Activated CD4-positive, alpha-beta T cell treated with anti-CD3 and anti-CD28 coated beads, Interleukin-10, Interleukin-2, amounts not matched to agents 100 ng/mL and 50 ng/mL, durations not matched to agents 16 hours and 8 hours (primary cell): ENCODE data around the gene RNASE13.

Experiments used
- DNase-seq: peaks from one replicate; pipeline ENCODE4 v3.0.0-alpha.2; 2020

RNASE13 gene, protein sequence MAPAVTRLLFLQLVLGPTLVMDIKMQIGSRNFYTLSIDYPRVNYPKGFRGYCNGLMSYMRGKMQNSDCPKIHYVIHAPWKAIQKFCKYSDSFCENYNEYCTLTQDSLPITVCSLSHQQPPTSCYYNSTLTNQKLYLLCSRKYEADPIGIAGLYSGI

DNA sequence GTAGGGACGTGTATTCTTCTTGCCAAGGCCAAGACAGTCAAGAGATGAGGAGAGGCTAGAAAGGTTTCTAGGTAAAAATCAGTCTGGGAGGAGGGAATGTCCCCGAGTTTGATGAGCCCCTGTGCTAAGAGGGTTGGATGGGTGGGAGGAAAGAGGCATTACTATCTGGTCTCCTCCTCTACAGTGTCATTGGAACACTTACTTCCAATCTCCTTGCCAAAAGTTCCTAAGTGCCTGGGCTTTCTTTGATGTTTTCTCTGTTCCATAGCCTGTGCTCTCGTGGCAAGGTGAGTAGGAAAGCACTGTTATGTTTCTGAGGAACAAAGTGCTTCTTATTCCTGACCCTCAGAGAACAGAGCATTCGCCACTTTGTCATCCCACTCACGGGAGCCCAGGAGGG, at the start of gene RNASE13:
RNASE13 (minus strand) TSS at position 101 of the 400 bp plus-strand sequence. CDS start 519 bp downstream, outside the sequence.
- DNase-seq, result no peak

DNA sequence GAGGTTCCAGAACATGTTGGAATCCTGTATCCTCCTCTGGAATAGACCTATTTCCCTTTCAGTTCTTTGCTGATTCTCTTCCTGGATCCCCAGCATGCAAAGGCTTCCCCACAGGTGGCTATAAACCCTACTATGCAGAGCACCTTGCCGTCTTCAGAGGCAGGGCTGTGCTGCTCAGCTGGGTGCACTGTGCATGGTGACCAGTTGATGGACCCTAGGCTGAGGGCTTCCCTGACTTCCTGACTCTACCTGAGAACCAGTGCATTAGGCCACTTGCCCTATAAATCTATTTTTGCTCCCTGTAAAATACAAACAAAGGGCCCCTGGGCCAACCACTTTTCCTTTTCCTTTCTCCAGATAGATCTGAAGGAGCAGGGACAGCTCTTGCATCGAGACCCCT, 49.8 kb upstream of the RNASE13 start:
- no peak for DNase-seq

DNA sequence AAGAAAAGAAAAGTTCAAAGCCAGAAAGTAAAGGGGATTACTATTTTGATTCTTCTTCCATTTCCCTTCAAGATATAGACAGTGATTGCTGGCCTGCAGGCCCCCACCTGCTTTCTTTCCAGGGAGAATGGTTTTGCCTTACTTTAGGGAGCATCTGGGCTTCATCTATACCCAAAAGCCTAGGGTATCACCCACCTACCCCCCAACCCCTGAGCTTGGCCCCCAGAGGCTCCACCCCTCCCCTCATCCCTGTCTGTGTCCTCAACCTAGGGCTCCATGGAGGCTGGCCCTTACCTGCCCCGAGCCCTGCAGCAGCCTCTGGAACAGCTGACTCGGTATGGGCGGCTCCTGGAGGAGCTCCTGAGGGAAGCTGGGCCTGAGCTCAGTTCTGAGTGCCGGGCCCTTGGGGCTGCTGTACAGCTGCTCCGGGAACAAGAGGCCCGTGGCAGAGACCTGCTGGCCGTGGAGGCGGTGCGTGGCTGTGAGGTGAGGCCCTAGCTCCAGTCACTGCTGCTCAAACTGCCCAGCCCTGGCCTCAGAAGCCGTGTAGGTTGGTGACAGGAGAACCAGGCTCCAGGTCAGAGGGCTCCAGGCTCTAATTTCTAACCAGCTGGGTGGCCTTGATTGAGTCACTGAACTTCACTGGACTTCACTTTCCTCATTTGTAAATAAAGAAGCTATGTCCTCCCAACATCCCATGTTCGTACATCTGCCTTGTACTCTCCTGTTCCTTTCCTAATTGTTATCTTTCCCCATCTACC, 49.1 kb upstream of the RNASE13 start:
- DNase-seq, result no peak

DNA sequence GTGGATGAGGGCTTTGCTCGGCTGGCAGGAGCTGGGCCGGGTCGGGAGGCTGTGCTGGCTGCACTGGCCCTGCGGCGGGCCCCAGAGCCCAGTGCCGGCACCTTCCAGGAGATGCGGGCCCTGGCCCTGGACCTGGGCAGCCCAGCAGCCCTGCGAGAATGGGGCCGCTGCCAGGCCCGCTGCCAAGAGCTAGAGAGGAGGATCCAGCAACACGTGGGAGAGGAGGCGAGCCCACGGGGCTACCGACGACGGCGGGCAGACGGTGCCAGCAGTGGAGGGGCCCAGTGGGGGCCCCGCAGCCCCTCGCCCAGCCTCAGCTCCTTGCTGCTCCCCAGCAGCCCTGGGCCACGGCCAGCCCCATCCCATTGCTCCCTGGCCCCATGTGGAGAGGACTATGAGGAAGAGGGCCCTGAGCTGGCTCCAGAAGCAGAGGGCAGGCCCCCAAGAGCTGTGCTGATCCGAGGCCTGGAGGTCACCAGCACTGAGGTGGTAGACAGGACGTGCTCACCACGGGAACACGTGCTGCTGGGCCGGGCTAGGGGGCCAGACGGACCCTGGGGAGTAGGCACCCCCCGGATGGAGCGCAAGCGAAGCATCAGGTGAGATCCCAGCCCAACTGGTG, 47.0 kb upstream of the RNASE13 start:
- no peak for DNase-seq

DNA sequence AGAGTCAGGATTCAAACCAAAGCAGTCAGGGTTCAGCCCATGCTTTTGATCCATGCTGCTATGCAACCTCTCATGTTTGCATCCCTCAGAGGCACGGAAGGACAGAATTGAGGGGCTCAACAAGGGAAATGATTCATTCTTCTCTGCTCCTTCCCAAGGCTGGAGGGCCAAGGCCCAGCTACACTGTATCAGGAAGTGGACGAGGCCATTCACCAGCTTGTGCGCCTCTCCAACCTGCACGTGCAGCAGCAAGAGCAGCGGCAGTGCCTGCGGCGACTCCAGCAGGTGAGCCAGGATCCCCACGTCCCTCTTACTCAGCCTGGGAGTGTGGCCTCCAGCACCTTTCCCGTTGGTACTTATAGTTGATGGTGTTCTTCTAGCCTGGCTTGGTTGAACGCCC, 44.1 kb upstream of the RNASE13 start:
- no peak for DNase-seq

DNA sequence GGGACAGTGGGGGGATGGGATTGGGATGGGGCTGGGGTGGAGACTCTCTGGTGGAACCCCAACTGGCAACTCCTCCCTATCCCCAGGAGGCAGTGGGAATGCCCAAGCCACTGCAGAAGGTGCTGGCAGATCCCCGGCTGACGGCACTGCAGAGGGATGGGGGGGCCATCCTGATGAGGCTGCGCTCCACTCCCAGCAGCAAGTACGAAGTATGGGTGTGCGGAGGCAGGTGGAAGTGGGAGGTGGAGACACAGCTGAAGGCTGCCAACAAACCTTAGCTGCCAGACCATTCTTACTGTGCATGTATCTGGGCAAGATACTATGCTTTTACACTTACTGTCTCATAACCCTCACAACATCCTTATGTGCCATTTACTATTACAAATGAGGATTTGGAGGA, 43.7 kb upstream of the RNASE13 start:
- no peak for DNase-seq

DNA sequence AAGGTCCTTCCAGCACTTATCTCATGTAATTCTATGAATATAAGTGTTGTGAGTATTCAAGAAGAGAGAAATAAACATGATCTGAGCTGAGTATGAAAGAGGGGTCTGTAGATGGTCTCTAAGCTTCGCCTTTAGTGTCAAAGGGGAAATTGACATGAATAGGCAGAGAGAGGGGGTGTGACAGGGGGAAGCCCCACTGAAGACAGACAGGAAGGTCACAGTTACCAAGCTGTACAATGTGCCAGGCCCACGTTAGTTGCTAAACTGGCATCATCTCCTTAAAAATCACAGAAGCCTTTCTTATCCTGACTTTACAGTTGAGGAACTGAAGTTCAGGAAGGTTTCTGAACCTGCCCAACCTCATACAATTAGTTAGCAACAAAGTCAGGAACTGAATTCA, 43.1 kb upstream of the RNASE13 start:
- DNase-seq, result no peak

DNA sequence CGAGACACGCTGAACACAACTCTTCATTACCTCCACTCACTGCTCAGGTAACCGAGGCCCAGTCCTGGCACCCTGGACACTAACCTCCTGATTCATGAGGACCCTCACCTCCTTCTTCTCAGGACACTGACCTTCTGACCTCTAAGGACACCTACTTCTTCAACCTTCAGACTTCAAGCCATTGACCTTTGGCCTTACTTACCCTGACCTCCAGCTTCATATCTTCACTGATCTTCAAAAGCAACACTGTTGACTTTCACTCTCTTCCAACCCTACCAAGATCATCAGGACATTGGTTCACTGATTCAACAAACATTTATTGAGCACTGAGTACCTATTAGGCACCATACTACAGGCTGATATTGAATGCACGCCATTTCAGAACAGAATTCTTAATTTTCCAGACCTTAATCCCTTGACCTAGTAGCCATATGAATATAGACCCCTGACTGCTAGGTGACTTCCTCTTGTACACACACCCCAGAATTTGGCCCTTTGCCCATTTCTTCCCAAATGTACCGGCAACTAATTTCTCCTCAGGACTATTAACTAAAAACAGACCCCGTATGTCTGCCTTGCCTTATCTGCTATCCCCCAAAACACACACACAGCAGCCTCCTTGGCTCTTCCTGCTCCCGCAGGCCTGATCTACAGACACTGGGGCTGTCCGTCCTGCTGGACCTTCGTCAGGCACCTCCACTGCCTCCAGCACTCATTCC, 41.3 kb upstream of the RNASE13 start:
- DNase-seq, result no peak

DNA sequence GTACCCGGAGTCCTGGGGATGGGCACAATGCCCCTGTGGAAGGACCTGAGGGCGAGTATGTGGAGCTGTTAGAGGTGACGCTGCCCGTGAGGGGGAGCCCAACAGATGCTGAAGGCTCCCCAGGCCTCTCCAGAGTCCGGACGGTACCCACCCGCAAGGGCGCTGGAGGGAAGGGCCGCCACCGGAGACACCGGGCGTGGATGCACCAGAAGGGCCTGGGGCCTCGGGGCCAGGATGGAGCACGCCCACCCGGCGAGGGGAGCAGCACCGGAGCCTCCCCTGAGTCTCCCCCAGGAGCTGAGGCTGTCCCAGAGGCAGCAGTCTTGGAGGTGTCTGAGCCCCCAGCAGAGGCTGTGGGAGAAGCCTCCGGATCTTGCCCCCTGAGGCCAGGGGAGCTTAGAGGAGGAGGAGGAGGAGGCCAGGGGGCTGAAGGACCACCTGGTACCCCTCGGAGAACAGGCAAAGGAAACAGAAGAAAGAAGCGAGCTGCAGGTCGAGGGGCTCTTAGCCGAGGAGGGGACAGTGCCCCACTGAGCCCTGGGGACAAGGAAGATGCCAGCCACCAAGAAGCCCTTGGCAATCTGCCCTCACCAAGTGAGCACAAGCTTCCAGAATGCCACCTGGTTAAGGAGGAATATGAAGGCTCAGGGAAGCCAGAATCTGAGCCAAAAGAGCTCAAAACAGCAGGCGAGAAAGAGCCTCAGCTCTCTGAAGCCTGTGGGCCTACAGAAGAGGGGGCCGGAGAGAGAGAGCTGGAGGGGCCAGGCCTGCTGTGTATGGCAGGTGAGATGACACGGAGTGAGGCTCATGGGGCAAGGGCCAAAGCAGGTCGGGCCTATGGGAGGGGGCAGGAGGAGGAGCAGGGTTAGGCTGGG, 40.0 kb upstream of the RNASE13 start:
- DNase-seq, result no peak

DNA sequence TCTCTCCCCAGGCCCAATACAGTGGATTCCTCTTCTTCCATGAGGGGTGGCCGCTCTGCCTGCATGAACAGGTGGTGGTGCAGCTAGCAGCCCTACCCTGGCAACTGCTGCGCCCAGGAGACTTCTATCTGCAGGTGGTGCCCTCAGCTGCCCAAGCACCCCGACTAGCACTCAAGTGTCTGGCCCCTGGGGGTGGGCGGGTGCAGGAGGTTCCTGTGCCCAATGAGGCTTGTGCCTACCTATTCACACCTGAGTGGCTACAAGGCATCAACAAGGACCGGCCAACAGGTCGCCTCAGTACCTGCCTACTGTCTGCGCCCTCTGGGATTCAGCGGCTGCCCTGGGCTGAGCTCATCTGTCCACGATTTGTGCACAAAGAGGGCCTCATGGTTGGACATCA, 39.3 kb upstream of the RNASE13 start:
- DNase-seq, result no peak

DNA sequence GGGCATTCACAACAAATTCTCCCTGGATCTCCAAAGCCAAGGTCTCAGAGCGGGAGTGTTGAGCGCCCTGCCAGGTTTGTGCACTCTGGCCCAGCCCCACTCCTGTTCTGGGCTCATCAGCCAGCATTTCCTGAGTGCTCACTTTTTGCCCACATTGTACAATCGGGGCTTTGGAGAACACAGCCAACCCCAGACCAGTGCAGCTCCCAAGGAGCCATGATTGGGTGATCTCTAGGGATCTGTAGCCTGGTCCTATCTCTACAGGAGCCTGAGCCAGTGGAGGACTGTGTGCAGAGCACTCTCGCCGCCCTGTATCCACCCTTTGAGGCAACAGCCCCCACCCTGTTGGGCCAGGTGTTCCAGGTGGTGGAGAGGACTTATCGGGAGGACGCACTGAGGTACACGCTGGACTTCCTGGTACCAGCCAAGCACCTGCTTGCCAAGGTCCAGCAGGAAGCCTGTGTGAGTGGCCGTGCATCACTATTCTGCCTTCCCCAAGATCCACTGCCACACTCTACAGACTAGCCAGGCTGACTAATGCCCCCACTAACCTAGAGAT, 38.3 kb upstream of the RNASE13 start:
- no peak for DNase-seq

DNA sequence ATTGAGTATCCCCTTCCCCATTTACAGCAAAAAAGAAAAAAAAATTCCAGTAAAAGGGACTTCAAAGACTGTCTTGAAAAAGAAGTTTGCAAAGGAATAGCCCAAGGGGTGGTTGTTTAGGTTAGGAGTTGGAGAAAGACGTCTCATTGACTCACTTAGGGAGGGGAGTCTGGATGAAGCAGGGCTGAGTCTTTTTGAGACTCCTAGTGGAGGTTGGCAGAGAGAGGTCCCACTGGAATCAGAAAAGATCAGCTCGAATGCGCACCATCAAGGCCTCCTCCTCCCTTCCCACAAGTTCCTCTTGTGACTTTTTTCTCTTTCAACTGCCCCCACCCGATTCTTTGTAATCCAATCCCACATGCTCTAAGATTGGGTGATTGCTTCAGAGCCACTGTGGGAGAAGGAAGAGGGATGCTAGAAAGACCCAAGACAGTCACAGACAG, 37.4 kb upstream of the RNASE13 start:
- DNase-seq, result no peak

DNA sequence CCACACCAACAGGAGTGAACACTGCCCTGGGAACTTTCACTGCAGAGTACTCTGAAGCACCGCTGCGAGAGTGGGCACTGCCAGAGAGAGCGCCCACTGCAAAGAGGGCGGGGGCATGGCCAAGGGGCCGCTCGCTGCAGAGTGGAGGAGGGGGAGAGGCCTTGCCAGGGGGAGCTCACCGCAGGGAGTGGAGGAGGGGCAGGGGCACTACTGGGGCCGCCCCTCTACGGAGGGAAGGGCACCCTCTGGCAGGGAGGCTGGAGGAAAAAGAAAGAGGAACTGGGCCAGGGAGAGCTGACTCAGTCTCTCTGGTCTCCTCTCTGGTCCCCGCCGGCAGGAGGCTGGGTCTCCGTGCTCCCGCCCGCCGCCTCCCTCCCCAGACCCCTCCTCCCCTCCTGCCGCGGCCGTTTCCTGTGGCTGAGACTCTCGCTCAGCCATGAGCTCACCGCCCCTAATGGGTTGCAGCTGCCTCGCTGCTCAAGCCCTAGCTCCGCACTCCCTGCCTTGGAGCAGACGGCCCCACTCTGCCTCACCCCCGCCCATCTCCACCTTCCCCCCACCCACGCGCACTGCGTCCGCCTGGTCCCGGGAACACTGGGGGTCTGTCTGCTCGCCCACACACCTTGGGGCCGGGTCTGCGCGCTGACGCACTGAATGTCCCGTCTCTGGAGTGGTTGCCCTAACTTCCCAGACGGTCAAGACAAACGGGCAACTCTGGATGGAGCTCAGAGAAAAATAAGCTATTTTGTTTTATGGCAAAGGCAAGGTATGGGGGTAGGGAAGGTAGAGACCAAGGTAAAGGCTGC, 36.8 kb upstream of the RNASE13 start:
- peak; percentile 71 for DNase-seq

DNA sequence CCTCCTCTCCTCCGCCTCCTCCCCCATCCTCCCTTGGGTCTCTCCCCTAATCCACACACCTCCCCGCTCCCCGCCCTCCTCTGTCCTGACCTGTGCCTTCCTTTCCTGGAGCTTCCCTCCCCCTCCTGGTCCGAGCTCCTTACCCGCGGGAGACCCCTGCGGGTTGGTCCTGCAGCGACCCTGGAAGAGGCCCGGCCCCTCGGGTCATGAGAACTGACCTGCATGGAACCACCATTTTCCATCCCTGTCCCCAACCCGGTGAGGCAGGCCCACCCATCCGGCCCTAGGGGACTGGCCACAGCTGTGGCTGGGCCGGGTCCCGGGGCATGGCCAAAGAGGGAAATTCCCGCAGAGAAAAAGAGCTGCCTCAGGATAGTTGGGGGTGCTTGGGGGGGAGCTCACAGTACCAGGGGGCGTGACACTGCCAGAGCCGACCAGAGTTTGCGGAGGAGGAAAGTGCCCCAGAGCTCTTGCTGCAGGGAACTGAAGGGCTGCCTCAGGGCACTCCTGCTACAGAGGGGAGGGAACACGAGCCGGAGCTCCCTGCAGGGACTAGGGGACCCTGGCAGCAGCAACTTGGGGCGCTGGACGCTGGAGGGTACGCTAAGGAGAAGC, 36.1 kb upstream of the RNASE13 start:
- DNase-seq, result no peak

DNA sequence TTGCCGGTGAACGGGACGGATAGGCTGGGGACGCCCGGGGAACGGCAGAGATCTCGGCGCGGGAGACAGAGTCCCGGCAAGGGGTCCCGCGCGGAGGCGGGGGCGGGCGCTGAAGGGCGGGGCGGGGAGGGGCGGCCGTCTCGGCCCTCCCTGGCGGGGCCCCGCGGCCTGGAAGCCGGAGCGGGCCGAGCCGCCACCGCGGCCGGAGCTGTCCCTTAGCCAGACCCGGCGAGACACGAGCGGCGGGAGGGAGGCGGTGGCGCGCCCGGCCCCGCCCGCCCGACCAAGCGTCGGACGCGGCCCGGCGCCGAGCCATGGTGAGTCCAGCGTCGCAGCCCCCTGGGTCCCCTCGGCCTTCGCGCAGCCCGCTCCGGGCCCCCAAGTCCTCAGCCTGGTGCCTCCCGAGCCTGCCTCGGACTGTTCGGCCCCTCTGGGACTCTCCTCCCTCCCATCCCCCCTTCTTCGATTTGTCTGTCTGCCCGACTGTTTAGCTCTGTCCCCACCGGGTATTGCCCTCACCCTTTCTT, 35.5 kb upstream of the RNASE13 start, which contains the start of gene ARHGEF40:
ARHGEF40 (plus strand) TSS at position 222 of the 527 bp plus-strand sequence; CDS start at position 315, 93 bp downstream.
- DNase-seq, result no peak

DNA sequence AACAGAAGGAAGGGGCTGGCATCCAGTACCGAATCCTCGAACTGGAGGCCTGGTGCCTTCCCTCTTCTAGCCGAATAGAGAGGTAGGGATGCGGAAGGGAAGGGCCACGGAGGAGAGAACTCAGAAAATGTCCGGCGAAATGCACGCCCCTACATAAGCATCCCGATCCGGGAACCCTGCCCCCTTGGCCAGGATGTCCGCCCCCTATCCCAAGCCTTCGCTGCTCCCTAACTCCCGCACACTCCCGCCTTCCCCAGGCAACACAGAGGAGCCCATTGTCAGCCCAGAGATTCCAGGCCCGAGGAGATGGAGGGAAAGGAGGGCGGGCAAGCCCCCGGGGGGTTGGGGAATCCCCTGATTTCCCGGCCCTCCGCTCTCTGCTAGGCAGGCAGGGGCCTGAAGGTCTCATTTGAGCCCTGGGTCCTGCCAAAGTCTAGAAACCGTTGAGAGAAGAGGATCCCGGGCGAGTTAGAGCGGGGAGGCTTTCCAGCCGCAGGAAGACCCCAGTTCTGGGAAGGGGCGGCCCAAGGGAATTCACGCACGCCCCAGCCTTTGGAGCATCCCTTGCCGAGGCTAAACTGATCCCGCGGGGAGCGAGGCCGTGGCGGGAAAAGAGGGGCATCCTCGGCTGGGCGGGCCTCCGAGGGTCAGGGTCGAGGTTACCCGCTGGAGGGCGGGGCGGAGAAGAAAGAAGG, 34.9 kb upstream of the RNASE13 start:
- DNase-seq, result no peak

DNA sequence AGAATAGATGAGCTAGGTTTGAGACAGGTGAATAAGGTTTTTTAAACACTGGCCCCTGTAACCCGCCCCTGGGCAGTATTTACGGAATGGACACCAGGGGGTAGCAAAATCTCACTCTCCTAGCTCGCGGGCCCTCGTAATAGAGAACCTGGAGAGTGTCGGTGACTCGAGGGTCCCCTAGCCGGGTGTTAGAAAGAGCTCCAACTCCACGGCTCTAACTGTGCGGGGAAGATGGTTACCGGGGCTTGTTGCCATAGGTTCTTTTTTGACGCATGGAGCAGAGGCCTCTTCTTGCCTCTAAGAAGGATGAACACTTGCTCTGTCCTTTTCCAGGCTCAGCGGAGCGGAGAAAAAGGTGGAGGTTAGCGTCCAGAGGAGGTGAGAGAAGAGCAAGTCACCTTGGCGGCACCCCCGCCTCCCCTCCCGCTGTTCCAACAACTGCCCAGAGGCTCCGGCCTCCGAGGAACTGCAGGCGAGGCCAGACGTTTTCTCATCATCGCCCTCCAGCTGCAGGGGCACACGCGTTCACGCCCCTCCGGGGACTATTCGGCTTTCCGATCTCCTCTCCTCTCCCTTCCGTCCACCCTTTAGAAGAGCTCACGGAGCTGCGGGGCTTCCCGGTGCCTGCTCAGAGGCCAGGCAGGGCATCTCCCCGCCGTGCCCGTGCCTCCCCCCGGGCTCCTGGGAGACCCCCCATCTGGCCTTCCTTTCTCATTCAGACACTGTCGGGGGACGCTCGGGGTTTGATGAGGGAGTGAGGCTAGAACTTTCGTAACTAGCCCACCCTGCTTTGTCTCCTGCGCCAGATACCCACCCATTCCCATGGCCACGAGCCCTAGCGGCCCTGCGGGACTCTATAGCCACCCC, 34.1 kb upstream of the RNASE13 start:
- peak; percentile 42 for DNase-seq

DNA sequence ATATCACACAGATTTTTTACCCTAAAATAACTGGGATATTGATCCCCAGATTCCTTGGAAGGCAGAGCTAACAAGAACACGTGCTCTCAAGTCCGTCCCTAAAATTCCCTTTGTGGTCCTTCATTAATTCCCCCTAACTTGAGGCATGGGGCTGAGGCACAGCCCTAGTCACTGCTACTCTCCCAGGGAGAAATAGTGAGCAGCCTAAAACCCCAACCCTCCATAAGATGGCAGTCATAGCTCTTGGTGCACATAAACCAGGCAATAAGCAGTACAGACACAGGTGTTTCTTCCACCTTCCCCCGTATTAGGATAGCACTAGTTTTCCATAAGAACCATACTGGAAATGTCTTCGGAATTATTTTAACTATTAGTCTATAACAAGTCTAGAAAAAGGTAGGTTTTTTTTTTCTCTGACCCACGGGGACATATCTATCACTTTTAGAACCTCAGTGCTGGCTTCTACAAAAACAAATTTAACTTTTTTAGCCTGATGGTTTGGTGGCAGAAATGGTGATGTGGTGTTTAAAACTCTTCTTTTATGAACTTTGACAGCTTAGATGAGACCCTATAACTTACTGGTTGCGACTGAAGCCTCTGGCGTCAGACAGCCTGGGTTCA, 32.4 kb upstream of the RNASE13 start:
- DNase-seq, result no peak
